Activated CD8-positive, alpha-beta memory T cell treated with anti-CD3 and anti-CD28 coated beads, Interleukin-2, amount 50 U/mL, for 1 hour (primary cell): Measurements from ENCODE around the gene UBE2Z.
A peak's percentile ranks its signal among the peaks of the same experiment; 100 is the strongest.
"Not testable (repeated sequence)": the region's sequence is repeated elsewhere in the genome, so short reads cannot be mapped to it uniquely, and the experiment has no call there.

Experiments used
- DNase-seq: peaks from one replicate; pipeline ENCODE4 v3.0.0-alpha.2; 2020; ENCODE audit errors: extremely low read depth

UBE2Z gene

DNA sequence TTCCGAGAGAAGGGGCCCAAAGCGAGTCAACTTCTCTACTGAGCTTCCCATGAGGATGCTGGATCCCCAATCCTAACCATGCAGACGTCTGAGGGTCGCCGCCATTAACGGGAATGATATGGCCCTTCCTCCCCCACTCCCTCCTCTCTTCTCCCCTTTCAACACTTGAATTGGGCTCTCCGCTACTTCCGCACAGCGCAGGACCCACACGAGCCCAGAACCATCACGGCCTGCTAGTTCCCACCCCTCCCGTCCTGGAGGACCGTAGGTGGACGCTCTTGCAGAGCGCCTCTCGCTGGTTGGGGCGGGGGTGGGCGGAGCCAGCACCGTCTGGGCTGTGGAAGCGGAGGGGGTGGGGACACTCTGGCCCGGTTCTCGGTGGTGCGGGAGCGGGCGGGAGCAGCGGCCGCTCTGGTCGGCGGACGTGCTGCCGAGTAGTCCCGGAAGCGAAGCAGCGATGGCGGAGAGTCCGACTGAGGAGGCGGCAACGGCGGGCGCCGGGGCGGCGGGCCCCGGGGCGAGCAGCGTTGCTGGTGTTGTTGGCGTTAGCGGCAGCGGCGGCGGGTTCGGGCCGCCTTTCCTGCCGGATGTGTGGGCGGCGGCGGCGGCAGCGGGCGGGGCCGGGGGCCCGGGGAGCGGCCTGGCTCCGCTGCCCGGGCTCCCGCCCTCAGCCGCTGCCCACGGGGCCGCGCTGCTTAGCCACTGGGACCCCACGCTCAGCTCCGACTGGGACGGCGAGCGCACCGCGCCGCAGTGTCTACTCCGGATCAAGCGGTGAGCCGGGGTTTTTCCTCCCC lies at the start of gene UBE2Z:
UBE2Z (plus strand) TSS at position 361 of the 797 bp plus-strand sequence; CDS start at position 458, 97 bp downstream.
- DNase-seq: peak; percentile 68

DNA sequence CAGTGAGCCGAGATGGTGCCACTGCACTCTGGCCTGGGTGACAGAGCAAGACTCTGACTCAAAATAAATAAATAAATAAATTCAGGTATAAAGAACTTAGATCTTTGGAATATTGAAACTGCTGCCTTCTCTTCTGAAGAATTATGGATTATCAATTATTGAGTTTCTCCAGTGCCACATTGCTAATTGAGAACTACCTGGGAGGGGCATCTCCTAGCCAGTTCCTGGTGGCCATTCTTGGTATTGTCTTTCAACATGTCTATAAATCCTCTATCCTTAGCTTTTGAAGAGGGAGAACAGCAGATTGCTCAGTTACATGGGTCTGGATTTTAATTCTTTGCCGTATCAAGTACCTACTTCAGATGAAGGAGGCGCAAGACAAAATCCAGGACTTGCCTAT lies 48.2 kb upstream of the UBE2Z start:
- DNase-seq: no peak

DNA sequence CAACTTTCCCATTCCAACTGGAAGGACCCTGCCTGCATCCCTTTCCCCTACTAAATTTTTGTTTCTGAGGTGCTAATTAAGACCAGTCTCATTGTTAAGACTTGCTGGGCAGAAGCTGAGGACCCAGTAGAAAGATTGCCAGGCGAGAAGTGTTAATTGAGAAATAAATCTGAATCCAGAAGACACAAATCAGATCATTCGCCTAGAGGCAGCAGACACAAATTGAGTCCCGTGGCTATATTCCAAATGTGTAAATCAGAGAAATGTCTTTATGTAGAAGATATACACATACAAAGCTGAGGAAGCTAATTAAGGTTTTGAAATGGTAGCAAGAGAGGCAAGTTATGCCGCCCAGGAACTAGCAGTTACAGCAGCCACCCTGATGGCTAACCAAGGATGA lies 47.8 kb upstream of the UBE2Z start:
- no peak for DNase-seq

DNA sequence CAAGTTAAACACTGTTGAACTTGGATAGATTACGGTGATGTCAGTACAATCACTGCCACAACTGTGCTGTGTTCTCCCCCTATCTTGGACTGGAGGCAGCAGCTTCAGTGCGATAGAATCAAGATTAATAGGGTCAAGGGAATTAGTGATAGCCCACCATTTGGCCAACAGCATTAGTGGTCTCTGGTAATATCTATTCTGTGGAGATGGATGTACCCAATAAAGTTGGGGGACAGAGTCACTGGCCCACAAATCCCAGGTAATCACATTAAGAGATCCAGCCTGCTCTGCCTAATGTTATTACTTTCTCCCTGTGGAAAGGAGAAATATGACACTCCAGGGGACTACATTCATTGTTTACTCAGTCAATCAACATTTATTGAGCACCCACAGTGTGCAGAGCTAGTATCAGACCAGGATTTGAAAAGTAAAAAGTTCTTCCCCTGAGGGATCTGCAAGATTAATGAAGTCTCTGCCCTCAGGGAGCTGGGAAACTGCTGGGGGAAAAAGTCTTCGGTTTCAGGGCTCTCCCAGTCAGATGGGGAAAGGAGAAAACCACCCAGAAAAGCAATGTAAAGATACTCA lies 39.2 kb upstream of the UBE2Z start:
- DNase-seq: no peak

DNA sequence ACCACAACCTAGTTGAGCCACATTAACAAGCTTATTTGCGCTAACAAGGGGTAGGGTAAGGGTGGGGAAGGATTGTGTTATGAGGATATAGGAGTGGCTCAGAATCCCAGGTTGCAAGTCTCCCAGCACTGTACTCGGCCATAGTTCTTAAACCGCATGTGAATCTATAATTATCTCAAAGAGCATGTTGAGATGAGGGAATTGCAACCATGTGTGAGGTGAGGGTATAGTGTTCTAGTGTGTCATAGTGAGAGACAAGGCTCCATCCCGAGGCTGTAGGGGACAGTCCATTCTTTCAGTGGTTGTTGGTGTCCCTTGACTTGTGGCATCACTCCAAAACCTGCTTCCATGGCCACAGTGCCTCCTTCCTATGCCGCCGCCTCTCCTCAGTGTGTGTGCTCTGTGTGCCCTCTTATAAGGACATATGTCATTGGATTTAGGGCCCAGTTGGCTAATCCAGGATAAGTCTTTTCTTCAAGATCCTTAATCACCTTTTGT lies 38.3 kb upstream of the UBE2Z start:
- DNase-seq: no peak

DNA sequence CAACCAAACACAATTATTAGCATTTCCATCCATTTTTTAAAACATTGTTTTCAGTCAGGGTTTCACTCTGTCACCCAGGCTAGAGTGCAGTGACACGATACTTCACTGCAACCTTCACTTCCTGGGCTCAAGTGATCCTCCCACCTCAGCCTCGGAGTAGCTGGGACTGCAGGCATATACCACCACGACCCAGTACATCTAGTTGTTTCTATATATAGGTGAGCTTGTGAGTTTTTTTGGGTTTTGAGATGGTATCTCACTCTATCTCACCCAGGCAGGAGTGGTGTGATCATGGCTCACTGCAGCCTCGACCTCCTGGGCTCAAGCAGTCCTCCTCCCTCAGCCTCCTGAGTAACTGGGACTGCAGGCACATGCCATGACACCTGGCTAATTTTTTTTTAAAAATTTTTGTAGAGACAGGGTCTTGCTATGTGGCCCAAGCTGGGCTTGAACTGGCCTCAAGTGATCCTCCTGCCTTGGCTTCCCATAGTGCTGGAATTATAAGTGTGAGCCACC lies 37.1 kb upstream of the UBE2Z start:
- no peak for DNase-seq

DNA sequence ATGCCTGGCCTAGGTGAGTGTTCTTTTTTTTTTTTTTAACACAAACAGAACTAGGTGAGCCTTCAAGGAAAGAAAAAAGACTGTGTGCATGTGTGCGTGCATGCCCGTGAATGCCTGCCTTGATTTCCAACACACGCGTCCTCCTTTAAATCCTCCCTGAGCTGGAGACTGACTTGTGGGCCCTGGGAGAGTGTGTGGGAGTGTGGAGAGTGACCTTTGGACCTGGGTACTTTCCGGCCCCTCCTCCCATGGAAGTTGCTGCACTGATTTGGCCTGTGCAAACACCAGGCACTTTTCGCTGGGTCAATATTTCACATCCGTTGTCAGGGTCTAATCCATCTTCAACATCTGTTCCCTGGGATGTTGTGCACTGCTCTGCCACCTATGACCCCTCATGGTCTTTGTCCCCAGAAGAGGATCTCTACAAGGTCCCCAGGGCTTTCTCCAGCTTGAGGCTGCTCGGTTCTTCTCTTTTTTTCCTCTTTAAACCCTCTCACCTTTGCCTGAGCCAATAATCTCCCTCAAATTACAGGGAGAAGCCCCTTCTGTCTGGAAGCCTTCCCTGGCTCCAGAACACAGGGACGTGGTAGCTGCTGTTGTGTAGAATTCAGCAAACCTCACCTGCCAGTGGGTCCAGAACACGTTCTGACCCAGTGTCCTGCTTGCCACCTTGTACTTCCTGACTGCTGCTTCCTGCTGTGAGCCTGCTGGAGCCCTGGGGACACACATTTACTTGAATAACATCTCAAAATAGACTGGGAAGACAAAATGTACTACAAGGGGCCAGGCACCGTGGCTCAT lies 36.5 kb upstream of the UBE2Z start:
- no peak for DNase-seq

DNA sequence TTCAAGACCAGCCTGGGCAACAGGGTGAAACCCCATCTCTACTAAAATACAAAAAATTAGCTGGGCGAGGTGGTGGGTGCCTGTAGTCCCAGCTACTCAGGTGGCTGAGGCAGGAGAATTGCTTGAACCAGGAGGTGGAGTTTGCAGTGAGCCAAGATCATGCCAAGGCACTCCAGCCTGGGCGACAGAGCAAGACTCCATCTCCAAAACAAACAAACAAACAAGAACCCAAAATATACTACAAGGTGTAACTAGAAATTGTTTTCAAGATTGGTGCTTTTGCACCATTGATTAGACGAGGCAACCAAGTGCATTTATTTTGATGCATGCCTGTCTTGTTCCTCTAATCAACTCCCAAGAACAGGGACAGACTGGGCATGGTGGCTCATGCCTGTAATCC lies 35.8 kb upstream of the UBE2Z start:
- DNase-seq: not testable (repeated sequence)

DNA sequence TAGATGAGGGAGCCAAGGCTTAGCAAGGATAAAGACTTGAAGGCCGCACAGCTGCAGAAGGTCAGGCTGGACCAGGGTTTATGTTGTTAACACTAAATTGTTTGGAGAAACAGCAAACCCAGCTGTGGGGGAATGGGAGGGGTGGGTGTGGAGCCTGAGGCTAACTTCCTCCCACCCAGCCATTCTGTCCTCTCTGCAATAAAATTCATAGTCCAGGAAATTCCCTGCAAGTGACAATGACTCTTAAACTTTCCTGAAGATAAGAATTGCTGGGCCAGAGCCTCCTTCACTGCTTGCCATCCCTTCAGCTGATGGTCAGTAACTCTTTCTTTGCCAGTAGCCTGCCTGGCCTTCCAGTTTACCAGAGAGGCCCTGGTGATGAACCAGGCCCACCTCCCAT lies 35.0 kb upstream of the UBE2Z start:
- DNase-seq: no peak

DNA sequence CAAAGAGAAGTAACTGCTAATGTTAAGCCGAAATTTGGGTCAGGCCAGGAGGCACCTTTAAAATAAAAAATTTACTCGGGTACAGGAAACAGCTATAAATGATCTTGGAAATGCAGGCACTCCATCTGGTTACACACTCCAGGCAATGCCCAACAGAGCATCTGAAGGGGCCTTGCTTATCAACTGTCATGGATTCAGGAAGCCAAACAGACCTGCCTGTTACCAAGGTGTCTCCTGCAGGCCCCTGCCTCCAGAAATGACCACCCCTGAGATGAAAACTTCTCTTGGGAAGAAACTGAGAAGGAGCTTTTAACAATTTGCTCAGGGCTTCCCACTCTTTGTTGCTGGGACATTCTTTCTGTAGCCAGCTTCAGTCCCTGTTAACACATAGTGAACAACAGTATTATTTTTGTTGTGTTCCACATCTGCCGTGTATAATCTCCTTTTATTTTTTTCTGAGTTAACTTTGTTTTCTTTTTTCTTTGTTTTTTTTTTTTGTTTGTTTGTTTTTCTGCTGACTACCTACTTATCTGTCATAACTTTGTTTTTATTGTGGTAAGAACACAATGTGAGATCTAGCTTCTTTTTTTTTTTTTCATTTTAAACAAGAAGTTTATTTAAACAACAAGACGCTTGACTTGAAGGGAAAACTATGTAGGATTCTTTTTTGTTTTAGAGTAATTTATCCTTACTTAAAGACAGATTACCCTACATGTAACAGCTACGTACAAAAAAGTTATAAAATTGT lies 34.3 kb upstream of the UBE2Z start:
- DNase-seq: no peak

DNA sequence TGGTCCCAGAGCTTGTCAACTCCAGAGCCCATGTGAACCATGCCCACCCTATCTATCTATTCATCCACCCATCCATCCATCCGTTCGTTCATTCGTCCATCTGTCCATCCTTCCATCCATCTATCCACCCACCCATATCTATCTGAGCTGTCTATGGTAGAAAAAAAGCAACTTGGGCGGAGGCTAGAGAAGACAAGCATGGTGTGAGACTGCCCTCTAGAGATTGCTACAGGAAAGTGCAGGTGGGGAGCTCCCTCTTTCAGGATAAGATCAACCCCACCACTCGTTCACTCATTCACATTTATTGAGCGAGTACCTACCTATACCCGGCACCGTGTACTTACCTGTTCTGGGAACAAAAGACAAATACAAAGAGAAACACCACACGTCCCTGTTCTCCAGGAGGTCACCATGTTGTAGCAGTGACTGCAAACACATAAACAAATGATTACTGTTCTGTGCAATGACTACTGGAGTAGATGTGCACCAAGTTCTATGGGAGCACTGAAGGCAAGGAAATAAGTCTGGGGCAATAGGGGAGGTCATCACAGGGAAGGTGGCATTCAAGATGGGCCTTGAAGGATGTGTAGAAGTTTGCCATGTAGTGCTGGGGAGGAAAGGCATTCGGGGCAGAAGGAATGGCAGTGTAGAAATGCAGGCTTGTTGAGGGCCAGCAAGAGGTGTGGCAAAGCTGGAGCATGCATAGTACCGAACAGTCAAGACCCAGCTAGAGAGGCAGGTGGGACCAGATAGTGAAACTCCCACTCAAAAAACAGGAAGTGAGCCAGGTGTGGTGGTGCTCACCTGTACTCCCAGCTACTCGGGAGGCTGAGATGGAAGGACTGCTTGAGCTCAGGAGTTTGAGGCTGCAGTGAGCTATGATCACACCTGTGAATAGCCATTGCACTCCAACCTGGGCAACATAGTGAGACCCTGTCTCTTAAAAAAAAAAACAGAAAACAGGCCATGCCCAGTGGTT lies 29.0 kb upstream of the UBE2Z start:
- DNase-seq: peak; percentile 38

DNA sequence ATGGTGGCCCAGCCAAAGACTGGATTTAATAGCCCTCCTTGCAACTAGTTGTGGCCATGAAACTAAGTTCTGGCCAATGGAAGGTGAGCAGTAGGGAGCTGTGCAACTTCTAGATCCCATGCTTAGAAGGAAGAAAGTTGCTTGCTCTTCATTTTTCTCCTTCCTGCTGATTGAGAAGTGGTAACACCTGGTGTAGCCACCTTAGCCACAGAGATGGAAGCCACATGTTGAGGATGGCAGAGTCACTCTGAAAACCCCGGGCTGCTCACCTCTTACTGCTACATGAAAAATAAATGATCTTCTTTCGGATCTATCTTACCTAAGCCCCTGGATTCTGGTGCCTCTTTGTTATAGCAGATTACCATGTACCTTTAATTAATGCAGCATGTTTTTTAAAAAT lies 25.9 kb upstream of the UBE2Z start:
- no peak for DNase-seq

DNA sequence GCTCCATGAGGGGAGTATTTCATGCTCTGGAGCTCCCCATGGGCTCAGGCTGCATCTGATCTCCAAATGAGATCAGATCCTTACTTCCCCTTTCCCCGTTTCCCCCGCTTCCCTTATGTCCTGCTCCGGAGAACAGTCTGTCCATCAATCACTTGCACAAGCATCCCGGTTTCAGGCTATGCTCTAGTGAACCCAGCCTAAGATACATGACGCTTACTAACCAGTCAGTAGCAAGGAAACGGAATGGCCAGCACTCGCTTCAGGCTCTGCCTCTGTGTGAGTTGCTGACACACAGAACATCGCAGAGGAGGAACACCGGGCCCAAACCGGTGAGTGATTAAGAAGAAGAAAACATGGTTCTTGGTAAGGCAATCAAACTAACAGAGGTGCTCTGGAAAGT lies 25.0 kb upstream of the UBE2Z start:
- DNase-seq: no peak

DNA sequence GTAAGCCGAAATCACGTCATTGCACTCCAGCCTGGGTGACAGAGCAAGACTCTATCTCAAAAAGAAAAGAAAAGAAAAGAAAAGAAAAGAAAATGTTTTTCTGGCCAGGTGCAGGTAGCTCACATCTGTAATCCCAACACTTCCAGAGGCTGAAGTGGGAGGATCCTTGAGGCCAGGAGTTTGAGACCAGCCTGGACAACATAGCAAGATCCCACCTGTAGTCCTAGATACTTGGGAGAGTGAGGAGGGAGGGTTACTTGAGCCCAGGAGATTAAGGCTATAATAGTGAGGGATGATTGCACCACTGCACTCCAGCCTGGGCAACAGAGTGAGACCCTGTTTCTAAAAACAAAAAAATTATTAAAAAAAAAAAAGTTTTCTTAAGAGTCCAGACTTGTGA lies 18.1 kb upstream of the UBE2Z start:
- no peak for DNase-seq

DNA sequence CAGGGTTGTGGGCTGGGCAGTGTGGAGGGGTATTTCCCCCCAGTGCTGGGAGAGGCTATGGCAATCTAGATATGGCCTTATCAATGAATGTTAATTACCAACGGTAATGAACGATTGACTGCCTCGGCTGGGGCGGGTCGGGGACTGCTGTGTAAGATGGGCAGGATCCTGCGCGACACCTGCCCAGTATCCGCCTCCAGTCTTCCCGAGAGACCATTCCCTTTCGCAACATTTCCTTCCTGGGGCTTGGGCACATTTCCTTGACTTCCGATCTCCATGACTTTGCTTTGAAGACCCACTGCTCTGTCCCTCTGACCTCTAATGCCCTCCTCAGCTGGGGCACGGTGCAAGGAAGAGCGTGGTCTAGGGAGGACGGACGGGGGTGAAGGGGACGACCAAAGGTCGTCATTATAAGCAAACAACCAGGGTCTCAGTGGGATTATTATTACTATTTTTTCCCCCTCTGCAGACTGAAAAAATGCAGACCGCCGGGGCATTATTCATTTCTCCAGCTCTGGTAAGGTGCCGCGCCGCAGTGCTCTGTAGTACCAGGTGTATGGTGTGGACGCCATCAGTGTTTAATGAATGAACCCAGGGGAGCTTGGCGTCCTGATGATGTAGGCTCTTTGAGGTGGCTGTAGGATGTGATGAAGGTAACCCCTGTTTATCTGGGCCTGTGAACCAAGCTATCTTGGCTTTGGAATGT lies 15.1 kb upstream of the UBE2Z start:
- DNase-seq: no peak

DNA sequence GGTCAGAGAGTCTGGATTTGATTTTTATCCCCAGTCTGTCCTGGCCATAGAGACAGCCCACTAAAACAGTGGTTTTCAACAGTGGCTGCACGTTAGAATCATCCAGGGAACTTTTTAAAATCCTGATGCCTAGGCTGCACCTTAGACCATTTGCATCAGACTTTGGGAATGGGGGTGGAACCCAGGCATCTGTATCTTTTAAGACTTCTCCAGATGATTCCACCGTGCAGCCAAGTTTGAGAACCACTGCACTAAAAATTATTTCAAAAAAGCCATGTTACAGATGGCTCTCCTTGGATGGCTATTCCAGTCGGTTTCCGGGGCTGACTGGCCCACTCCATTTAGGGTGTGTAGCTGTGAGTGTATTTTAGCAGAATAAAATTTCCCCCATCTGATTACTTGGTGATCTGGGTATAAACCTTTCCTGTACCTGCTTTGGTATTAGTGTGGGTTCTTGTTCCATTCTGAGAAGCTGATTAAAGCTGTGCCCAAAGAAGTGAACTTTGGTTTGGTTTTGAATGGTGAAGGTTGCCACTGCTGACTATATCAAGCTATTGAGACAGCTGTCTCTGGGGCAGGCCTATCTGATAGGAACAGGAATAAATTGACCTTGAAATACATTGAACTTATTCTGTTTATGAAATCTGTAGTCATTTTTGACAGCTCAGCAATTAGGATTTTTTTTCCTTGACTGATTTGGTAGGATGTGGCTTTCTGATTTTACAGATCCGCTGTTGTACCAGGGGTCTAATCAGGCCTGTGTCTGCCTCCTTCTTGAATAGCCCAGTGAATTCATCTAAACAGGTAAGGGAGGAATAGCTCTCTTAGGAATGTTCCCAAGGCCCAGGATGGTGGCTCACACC lies 14.3 kb upstream of the UBE2Z start:
- DNase-seq: no peak

DNA sequence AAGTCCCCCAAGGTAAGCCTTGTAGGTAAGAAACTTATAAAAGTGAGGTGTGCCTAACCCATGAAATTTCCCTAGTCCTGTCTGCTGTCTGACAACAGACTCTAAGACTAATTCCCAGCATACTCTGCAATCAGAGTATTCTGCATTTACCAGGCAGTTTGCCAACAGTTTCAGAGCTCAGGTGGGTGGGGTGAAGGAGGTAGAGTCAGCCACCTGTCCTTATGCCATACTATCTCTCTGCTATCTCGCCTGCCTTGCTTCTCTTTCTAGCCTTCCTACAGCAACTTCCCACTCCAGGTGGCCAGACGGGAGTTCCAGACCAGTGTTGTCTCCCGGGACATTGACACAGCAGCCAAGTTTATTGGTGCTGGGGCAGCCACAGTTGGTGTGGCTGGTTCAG lies 13.3 kb upstream of the UBE2Z start:
- DNase-seq: no peak

DNA sequence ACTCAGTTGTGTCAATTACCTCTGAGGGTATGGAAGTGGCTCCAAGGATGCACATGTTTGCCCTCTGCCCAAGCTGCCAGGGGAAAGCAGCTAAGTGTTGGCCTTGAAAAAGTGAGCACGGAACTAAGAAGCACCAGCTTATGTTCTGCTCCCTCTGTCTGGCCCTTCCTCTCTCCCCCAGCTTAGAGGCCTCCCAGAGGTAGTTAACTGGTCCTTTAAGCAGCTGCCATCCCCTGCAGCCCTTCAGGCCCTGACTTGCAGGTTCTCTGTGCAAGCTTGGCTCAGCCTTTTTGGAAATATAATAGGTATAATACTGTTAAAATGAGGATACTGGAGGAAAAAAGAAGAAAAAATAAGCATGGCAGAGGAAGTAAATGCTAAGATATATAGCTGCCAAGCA lies 7.0 kb upstream of the UBE2Z start:
- DNase-seq: no peak

DNA sequence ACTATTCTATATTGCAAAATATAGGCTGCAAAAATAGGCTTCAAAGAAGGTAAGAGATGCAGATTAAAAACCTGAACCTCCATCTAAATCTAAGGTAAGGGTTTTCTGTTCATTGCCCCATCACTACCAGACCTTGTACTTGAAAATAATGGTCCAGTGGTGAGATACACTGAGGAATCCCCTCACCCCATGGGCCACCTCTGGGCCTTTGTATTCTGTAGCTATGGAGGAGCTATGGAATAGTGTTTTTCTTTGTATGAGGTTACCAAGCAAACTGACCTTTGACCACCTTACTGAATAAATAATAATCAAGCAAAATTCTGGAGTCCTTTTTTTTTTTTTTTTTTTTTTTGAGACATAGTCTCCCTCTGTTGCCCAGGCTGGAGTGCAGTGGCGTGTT lies 4.8 kb upstream of the UBE2Z start:
- DNase-seq: no peak
